ENCODE measurements around the gene NEURL3. TPM values are rescaled to one million over a fixed set of nuclear protein-coding genes. Genes with fewer than 3 reads are reported as not detected.

The NEURL3 gene
- total and polyA plus RNA-seq, 2 of the 4 experiments (the other 2 are of a cell fraction): not detected

DNA sequence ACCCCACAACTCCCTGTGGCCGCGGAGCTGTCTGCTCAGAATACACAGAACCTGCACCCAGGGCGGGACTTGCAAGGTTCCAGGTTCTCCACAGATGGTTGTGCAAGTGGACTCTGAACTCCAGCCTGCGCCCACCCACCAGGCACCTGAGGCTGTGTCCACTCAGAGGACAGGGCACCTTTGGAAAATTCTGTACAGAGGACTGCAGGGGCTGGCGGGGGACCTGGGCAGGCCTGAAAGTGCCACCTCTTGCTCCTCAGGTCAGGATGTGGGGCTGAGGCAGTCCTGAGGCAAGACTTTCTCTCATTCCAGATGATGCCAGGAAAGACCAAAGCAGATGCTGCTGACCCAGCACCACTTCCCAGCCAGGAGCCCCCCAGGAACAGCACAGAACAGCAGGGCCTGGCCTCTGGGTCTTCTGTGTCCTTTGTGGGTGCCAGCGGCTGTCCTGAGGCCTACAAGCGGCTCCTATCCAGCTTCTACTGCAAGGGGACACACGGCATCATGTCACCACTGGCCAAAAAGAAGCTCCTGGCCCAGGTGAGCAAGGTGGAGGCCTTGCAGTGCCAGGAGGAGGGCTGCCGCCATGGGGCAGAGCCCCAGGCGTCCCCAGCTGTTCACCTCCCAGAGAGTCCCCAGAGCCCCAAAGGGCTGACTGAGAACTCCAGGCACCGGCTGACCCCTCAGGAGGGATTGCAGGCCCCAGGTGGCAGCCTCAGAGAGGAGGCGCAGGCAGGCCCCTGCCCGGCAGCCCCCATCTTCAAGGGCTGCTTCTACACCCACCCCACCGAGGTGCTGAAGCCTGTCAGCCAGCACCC lies 45.8 kb upstream of the NEURL3 start (continued):
- no peak for TF ChIP-seq USF2 (IDR thresholded peaks at IDR 0.05; ENCODE audit: low read depth, low read length)

GRCh38 chr2:96549967-96550786 lies 45.0 kb upstream of the NEURL3 start:
- H3K9ac ChIP-seq (ENCODE audit: low read depth, low read length): no peak overlapping the region
- H2BK20ac ChIP-seq (ENCODE audit: low read depth, low read length): no peak overlapping the region
- H2BK15ac ChIP-seq (ENCODE audit: low read depth, low read length): no peak overlapping the region
- ChIA-PET POLR2A (ENCODE audit: unreplicated experiment) (no interaction called here), CTCF (no interaction called here)
- H2AFZ ChIP-seq (replicated peaks; ENCODE audit: low read length, poor library complexity): no peak overlapping the region
- H4K20me1 ChIP-seq (ENCODE audit: insufficient read depth, low read length): peaks cover 8% of the 10 kb centered on the region
- H3K79me1 ChIP-seq (ENCODE audit: low read depth in 1 of 2, low read length in 2 of 2): peaks cover 6 to 15% of the 10 kb centered on the region in 2 experiments; a peak in 2 of 4 replicates
- no peaks in the 10 kb centered on the region for H3K9me1 ChIP-seq (ENCODE audit: insufficient read depth, low read length)
- peaks cover 5% of the 10 kb centered on the region; the same call in 1 of the 2 replicates for H3K4me1 ChIP-seq (ENCODE audit: control insufficient read depth, insufficient read depth, low read length)
- no peak overlapping the region for H3K4me3 ChIP-seq (ENCODE audit: insufficient read depth, low read depth, low read length)
- ATAC-seq (ENCODE audit: low read depth): no peak
- no peak overlapping the region for H3K56ac ChIP-seq (ENCODE audit: extremely low read depth, insufficient read depth, low read length)
- intact Hi-C loops (cut with micrococcal nuclease) (no loop called here), dilution Hi-C loops (cut with HindIII; ENCODE audit: low sequenced_read_pairs, unreplicated experiment) (no loop called here), in situ Hi-C loops (cut with MboI; ENCODE audit: low sequenced_read_pairs) (no loop called here)
- no peak overlapping the region for H4K91ac ChIP-seq (ENCODE audit: insufficient read depth, low read depth, low read length)
- H3K27me3 ChIP-seq (ENCODE audit: control insufficient read depth, insufficient read depth, low read length): no peaks in the 10 kb centered on the region
- H4K5ac ChIP-seq (ENCODE audit: low read depth, low read length): no peak overlapping the region
- BruUV-seq (replicated peaks): no TSS peak
- H3K27ac ChIP-seq (ENCODE audit: insufficient read depth, low read length): no peak overlapping the region
- no peak overlapping the region for H3K14ac ChIP-seq (replicated peaks; ENCODE audit: low read depth, low read length)
- 65% methylated on average over 28 of the region's 61 CpGs; no CpG with 5 or more reads in 1 of the 2 experiments for WGBS, 2 experiments (ENCODE audit: extremely low coverage in 2 of 2, insufficient read length in 1 of 2)
- DNase-seq: no peak
- H3K18ac ChIP-seq (ENCODE audit: low read depth, low read length): no peak overlapping the region
- H3K36me3 ChIP-seq (ENCODE audit: control insufficient read depth, insufficient read depth, low read length): peaks cover 25% of the 10 kb centered on the region
- H3K4ac ChIP-seq (ENCODE audit: low read depth, low read length): no peak overlapping the region
- no peak overlapping the region for H3K23ac ChIP-seq (ENCODE audit: low read depth, low read length)
- H4K8ac ChIP-seq (ENCODE audit: low read depth in 2 of 2, low read length in 2 of 2): no peak overlapping the region
- H2BK5ac ChIP-seq (ENCODE audit: low read depth, low read length, poor library complexity, severe bottlenecking): no peak overlapping the region
- H2BK120ac ChIP-seq (ENCODE audit: low read depth, low read length): no peak overlapping the region
- H2AK9ac ChIP-seq (replicated peaks; ENCODE audit: low read depth, low read length, poor library complexity): no peak overlapping the region
- no peaks in the 10 kb centered on the region for H3K9me3 ChIP-seq (ENCODE audit: control insufficient read depth, insufficient read depth, low read length)
- H2AK5ac ChIP-seq (ENCODE audit: low read depth, low read length): no peak overlapping the region
- no peak overlapping the region for H3K4me2 ChIP-seq (ENCODE audit: low read depth, low read length)
- TF ChIP-seq USF2 (IDR thresholded peaks at IDR 0.05; ENCODE audit: low read depth, low read length): no peak
- no peak for TF ChIP-seq BHLHE40 (IDR thresholded peaks at IDR 0.05; ENCODE audit: low read depth, low read length)
- TF ChIP-seq RAD21 (IDR thresholded peaks at IDR 0.05; ENCODE audit: low read length): peak; percentile 30; the same call in 1 of the 2 replicates
- no peak for TF ChIP-seq NFE2L2 (IDR thresholded peaks at IDR 0.05; ENCODE audit: low read depth, low read length)
- TF ChIP-seq MAFK (IDR thresholded peaks at IDR 0.05; ENCODE audit: low read depth, low read length): no peak
- TF ChIP-seq RCOR1 (IDR thresholded peaks at IDR 0.05; ENCODE audit: insufficient replicate concordance, low read length): no peak
- peak; percentile 35; the same call in 1 of the 2 replicates for TF ChIP-seq CTCF (conservative IDR thresholded peaks at IDR 0.05; ENCODE audit: low read depth, low read length)
- no peak for TF ChIP-seq ELK1 (IDR thresholded peaks at IDR 0.05; ENCODE audit: borderline replicate concordance, low read depth, low read length)
- TF ChIP-seq POLR2A (IDR thresholded peaks at IDR 0.05; ENCODE audit: low read depth, low read length): no peak
